GM19023 (cell line): Measurements from ENCODE around the gene HNRNPLL.

Experiments used
- ATAC-seq: cut with Tn5 transposase; IDR thresholded peaks from one replicate; pipeline ENCODE4 v1.9.1; 2021; ENCODE audit warnings: mild to moderate bottlenecking, moderate library complexity; ENCODE audit not compliant: unreplicated experiment

Gene HNRNPLL

GRCh38 chr2:38598200-38598990, 4.3 kb downstream of the HNRNPLL start:
- no peak for ATAC-seq

GRCh38 chr2:38597115-38597514, 5.6 kb downstream of the HNRNPLL start:
- no peak for ATAC-seq

GRCh38 chr2:38596229-38596628, 6.5 kb downstream of the HNRNPLL start:
- ATAC-seq = no peak

GRCh38 chr2:38592951-38593350, 9.8 kb downstream of the HNRNPLL start:
- ATAC-seq = no peak

GRCh38 chr2:38591152-38591551, 11.6 kb downstream of the HNRNPLL start:
- ATAC-seq = no peak

GRCh38 chr2:38590053-38590452, 12.7 kb downstream of the HNRNPLL start:
- no peak for ATAC-seq

- no peak for ATAC-seq
These were observed 15.8 kb downstream of the HNRNPLL start for GRCh38 chr2:38586931-38587330.

GRCh38 chr2:38584881-38585280, 17.8 kb downstream of the HNRNPLL start:
- ATAC-seq = no peak

GRCh38 chr2:38583994-38584393, 18.7 kb downstream of the HNRNPLL start:
- ATAC-seq = no peak

GRCh38 chr2:38583524-38583923, 19.2 kb downstream of the HNRNPLL start:
- ATAC-seq = no peak

GRCh38 chr2:38581193-38582147, 21.3 kb downstream of the HNRNPLL start:
- ATAC-seq = no peak

GRCh38 chr2:38580115-38580636, 22.6 kb downstream of the HNRNPLL start:
- no peak for ATAC-seq

- no peak for ATAC-seq
These were observed 23.9 kb downstream of the HNRNPLL start for GRCh38 chr2:38578832-38579231.

GRCh38 chr2:38574278-38574677, 28.4 kb downstream of the HNRNPLL start:
- no peak for ATAC-seq

GRCh38 chr2:38572167-38572566, 30.6 kb downstream of the HNRNPLL start:
- ATAC-seq = no peak

GRCh38 chr2:38571193-38571592, 31.5 kb downstream of the HNRNPLL start:
- ATAC-seq = no peak

- no peak for ATAC-seq
These were observed 33.8 kb downstream of the HNRNPLL start for GRCh38 chr2:38568724-38569436.

GRCh38 chr2:38565333-38565732, 37.4 kb downstream of the HNRNPLL start:
- no peak for ATAC-seq

- ATAC-seq = no peak
These were observed 41.0 kb downstream of the HNRNPLL start for GRCh38 chr2:38561691-38562090.

- ATAC-seq = no peak
These were observed 42.6 kb downstream of the HNRNPLL start for GRCh38 chr2:38560092-38560491.

GRCh38 chr2:38557981-38558380, 44.7 kb downstream of the HNRNPLL start:
- no peak for ATAC-seq
